IMR-90 (cell line): Measurements from ENCODE around the gene SLIT3. TPM values are rescaled to one million over a fixed set of nuclear protein-coding genes. Genes with fewer than 3 reads are reported as not detected.

Experiments
- ATAC-seq: fragments of 200-7000 bp; cut with Tn5 transposase; 2 replicates; pipeline ENCODE4 v1.9.1; 2020; ENCODE audit warnings: low read depth, mild to moderate bottlenecking, moderate library complexity
- BruUV-seq: library from RNA; stranded (reverse); fragments of 400-500 nt; replicated peaks from 2 replicates; lab custom pipeline; 2021; lab: Mats Ljungman, UMichigan
- CTCF ChIA-PET: fragments of 300-600 bp; formaldehyde crosslinking; extraction: SDS; loops from one replicate; lab custom pipeline; 2021; ENCODE audit warnings: antibody characterized with exemption; lab: Yijun Ruan, JAX
- POLR2A ChIA-PET: fragments of 300-600 bp; sonication (Branson Sonifier 250); formaldehyde crosslinking; loops from one replicate; lab custom pipeline; 2022; ENCODE audit warnings: antibody characterized with exemption; ENCODE audit not compliant: unreplicated experiment; lab: Charles Lee
- DNase-seq: peaks from one replicate; pipeline ENCODE4 v3.0.0; 2013
- H2AFZ ChIP-seq: replicated peaks from 2 replicates; pipeline ENCODE3; 2013; ENCODE audit warnings: low read length, mild to moderate bottlenecking; ENCODE audit not compliant: poor library complexity
- H2AK5ac ChIP-seq: 2 replicates; pipeline ENCODE4 v1.6.1; 2013; ENCODE audit warnings: low read depth, low read length, inconsistent platforms
- H2AK9ac ChIP-seq: replicated peaks from 2 replicates; pipeline ENCODE3; 2013; ENCODE audit warnings: mild to moderate bottlenecking, low read depth, low read length, moderate library complexity; ENCODE audit not compliant: poor library complexity
- H2BK120ac ChIP-seq: 2 replicates; pipeline ENCODE4 v1.6.1; 2013; ENCODE audit warnings: low read depth, low read length, inconsistent platforms
- H2BK15ac ChIP-seq: 3 replicates; pipeline ENCODE4 v1.6.1; 2013; ENCODE audit warnings: low read depth, low read length, inconsistent platforms
- H2BK20ac ChIP-seq: 2 replicates; pipeline ENCODE4 v1.6.1; 2013; ENCODE audit warnings: low read depth, mild to moderate bottlenecking, inconsistent platforms, low read length, moderate library complexity
- H2BK5ac ChIP-seq: 2 replicates; pipeline ENCODE4 v1.6.1; 2013; ENCODE audit warnings: mild to moderate bottlenecking, low read depth, low read length, inconsistent platforms; ENCODE audit not compliant: poor library complexity, severe bottlenecking
- H3K14ac ChIP-seq: replicated peaks from 2 replicates; pipeline ENCODE4 v1.6.1; 2013; ENCODE audit warnings: low read depth, low read length, inconsistent platforms
- H3K18ac ChIP-seq: 2 replicates; pipeline ENCODE4 v1.6.1; 2013; ENCODE audit warnings: low read depth, low read length, control low read depth
- H3K23ac ChIP-seq: 2 replicates; pipeline ENCODE4 v1.6.1; 2013; ENCODE audit warnings: low read depth, low read length, inconsistent platforms
- H3K27ac ChIP-seq: 2 replicates; pipeline ENCODE4 v1.5.1; 2013; ENCODE audit warnings: mild to moderate bottlenecking, control low read depth, low read length; ENCODE audit not compliant: insufficient read depth
- H3K27me3 ChIP-seq: 2 replicates; pipeline ENCODE4 v1.6.1; 2013; ENCODE audit warnings: low read length; ENCODE audit not compliant: control insufficient read depth, insufficient read depth
- H3K36me3 ChIP-seq: 2 replicates; pipeline ENCODE4 v1.6.1; 2013; ENCODE audit warnings: low read length, mixed read lengths; ENCODE audit not compliant: control insufficient read depth, insufficient read depth
- H3K4ac ChIP-seq: 2 replicates; pipeline ENCODE4 v1.6.1; 2013; ENCODE audit warnings: low read depth, low read length, inconsistent platforms
- H3K4me1 ChIP-seq: 2 replicates; pipeline ENCODE4 v1.6.1; 2013; ENCODE audit warnings: low read length, mixed read lengths; ENCODE audit not compliant: control insufficient read depth, insufficient read depth
- H3K4me2 ChIP-seq: 2 replicates; pipeline ENCODE4 v1.6.1; 2013; ENCODE audit warnings: low read depth, mild to moderate bottlenecking, control low read depth, low read length, moderate library complexity
- H3K4me3 ChIP-seq: 2 replicates; pipeline ENCODE4 v1.5.1; 2013; ENCODE audit warnings: low read depth, mild to moderate bottlenecking, control low read depth, low read length, moderate library complexity; ENCODE audit not compliant: insufficient read depth
- H3K56ac ChIP-seq: 2 replicates; pipeline ENCODE4 v1.6.1; 2013; ENCODE audit warnings: low read length, inconsistent platforms; ENCODE audit not compliant: insufficient read depth; ENCODE audit errors: extremely low read depth
- H3K79me1 ChIP-seq, 2 experiments: 2 replicates each; pipeline ENCODE4 v1.6.1; 2013; ENCODE audit warnings: low read length in 2 of 2, inconsistent platforms in 1 of 2, low read depth in 1 of 2
- H3K9ac ChIP-seq: 2 replicates; pipeline ENCODE4 v1.6.1; 2013; ENCODE audit warnings: low read depth, low read length, control low read depth
- H3K9me1 ChIP-seq: 2 replicates; pipeline ENCODE4 v1.6.1; 2013; ENCODE audit warnings: low read length, inconsistent platforms; ENCODE audit not compliant: insufficient read depth
- H3K9me3 ChIP-seq: 2 replicates; pipeline ENCODE4 v1.6.1; 2013; ENCODE audit warnings: low read length; ENCODE audit not compliant: control insufficient read depth, insufficient read depth
- H4K20me1 ChIP-seq: 2 replicates; pipeline ENCODE4 v1.6.1; 2013; ENCODE audit warnings: low read length, inconsistent platforms; ENCODE audit not compliant: insufficient read depth
- H4K5ac ChIP-seq: 2 replicates; pipeline ENCODE4 v1.6.1; 2013; ENCODE audit warnings: mild to moderate bottlenecking, low read depth, low read length, control low read depth
- H4K8ac ChIP-seq, 2 experiments: 2 replicates each; pipeline ENCODE4 v1.6.1; 2013; ENCODE audit warnings: low read depth in 2 of 2, low read length in 2 of 2, control low read depth in 1 of 2, inconsistent platforms in 1 of 2
- H4K91ac ChIP-seq: 2 replicates; pipeline ENCODE4 v1.6.1; 2013; ENCODE audit warnings: low read depth, low read length, inconsistent platforms; ENCODE audit not compliant: insufficient read depth
- CEBPB ChIP-seq: IDR thresholded peaks from 2 replicates; pipeline ENCODE4 v1.6.1; 2012; ENCODE audit warnings: low read depth, low read length, improper control_type of control experiment
- CHD1 ChIP-seq: IDR thresholded peaks from 2 replicates; pipeline ENCODE4 v1.6.1; 2012; ENCODE audit warnings: low read depth, low read length, improper control_type of control experiment
- FOS ChIP-seq: fragments of 150-350 bp; IDR thresholded peaks from 2 replicates; pipeline ENCODE4 v1.6.1; 2016; ENCODE audit warnings: low read depth, low read length
- MAFK ChIP-seq: IDR thresholded peaks from 2 replicates; pipeline ENCODE4 v1.6.1; 2012; ENCODE audit warnings: low read depth, low read length, improper control_type of control experiment
- MAZ ChIP-seq: IDR thresholded peaks from 2 replicates; pipeline ENCODE4 v1.6.1; 2012; ENCODE audit warnings: low read depth, mild to moderate bottlenecking, low read length, improper control_type of control experiment, moderate library complexity, borderline replicate concordance
- MXI1 ChIP-seq: IDR thresholded peaks from 2 replicates; pipeline ENCODE4 v1.6.1; 2012; ENCODE audit warnings: low read depth, mild to moderate bottlenecking, low read length, moderate library complexity, borderline replicate concordance
- NFE2L2 ChIP-seq: fragments of 150-350 bp; IDR thresholded peaks from 2 replicates; pipeline ENCODE4 v1.6.1; 2016; ENCODE audit warnings: low read depth, mild to moderate bottlenecking, low read length
- WGBS, 2 experiments: methylation state at CpG; one replicate each; pipeline versions ENCODE4 v1.1.5 to v1.1.7; 2013; ENCODE audit warnings: missing lambda C conversion rate in 2 of 2; ENCODE audit not compliant: insufficient read length in 1 of 2; ENCODE audit errors: extremely low coverage in 2 of 2; 5-methylcytosine and 5-hydroxymethylcytosine counted together
- dilution Hi-C: fragments of 300-500 bp; cut with HindIII; formaldehyde crosslinking; loops from one replicate; pipeline ENCODE4 v1.14.3; 2018; ENCODE audit warnings: low sequenced_read_pairs; ENCODE audit not compliant: unreplicated experiment
- in situ Hi-C: fragments of 300-500 bp; cut with MboI; formaldehyde crosslinking; loops from 3 replicates; pipeline ENCODE4 v1.14.3; 2019; ENCODE audit warnings: low sequenced_read_pairs, inconsistent platforms, mixed read lengths
- intact Hi-C: fragments of 100-400 bp; cut with micrococcal nuclease; formaldehyde crosslinking; loops from 2 replicates; pipeline ENCODE4 v1.10.0; 2022
- polyA plus RNA-seq, 3 experiments: library from polyadenylated mRNA; depleted of rRNA; stranded (reverse); fragments of >200 nt; gene quantifications; 2 replicates each; pipeline ENCODE4 v1.2.3, GENCODE V29; 2012; ENCODE audit warnings: low replicate concordance in 1 of 3
- total RNA-seq: library from RNA; depleted of rRNA; stranded (reverse); fragments of >200 nt; gene quantifications from 2 replicates; pipeline ENCODE4 v1.2.3, GENCODE V29; 2012
- TF ChIP-seq, protein P1 (sequence below): fragments of 150-350 bp; IDR thresholded peaks from 2 replicates; pipeline ENCODE4 v1.6.1; 2017; ENCODE audit warnings: mild to moderate bottlenecking, antibody characterized with exemption, low read length, low read depth
- TF ChIP-seq, protein P2 (sequence below): conservative IDR thresholded peaks from 2 replicates; pipeline ENCODE4 v1.5.1; 2012; ENCODE audit warnings: mild to moderate bottlenecking, low read depth, low read length, improper control_type of control experiment

SLIT3 gene
- total and polyA plus RNA-seq, 2 of the 4 experiments (the other 2 are of a cell fraction), result 0.18 to 0.50 TPM

DNA sequence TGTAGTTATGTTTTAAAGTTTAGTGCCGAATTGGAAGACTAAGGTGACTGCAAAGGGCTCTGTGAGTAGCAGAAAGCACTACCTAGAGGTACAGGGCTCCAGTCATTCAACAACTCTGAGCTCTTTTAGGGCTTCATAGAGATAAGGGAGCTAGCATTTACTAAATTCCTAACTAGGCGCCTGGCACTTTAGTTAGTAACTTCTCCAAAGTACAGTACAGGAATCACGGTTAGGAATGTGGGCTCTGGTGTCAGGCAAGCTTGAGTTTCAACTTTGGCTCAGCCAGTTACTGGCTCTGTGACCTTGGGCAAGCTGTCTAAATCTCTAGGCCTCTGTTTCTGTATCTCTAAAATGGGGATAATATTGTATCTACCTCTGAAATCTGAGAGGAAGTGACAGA is 115.3 kb downstream of the SLIT3 start:
- Histone ChIP-seq H3K4ac (no peak overlapping the region), H2BK120ac (no peak overlapping the region), H2BK20ac (no peak overlapping the region), H3K23ac (no peak overlapping the region), H2BK5ac (no peak overlapping the region), H3K36me3 (no peaks in the 10 kb centered on the region), H3K9me1 (no peaks in the 10 kb centered on the region), H4K8ac (no peak overlapping the region), H2AK5ac (no peak overlapping the region), H4K91ac (no peak overlapping the region), H3K9me3 (peaks cover 8% of the 10 kb centered on the region; the same call in 1 of the 2 replicates), H2BK15ac (no peak overlapping the region), H3K9ac (no peak overlapping the region), H3K4me3 (no peak overlapping the region), H3K79me1 (no peaks in the 10 kb centered on the region), H3K18ac (no peak overlapping the region), H2AFZ (no peak overlapping the region), H3K56ac (no peak overlapping the region), H3K4me2 (no peak overlapping the region), H4K20me1 (no peaks in the 10 kb centered on the region), H3K4me1 (no peaks in the 10 kb centered on the region), H4K5ac (no peak overlapping the region), H3K14ac (no peak overlapping the region), H3K27me3 (no peaks in the 10 kb centered on the region), H2AK9ac (no peak overlapping the region), H3K27ac (no peak overlapping the region)
- dilution Hi-C loops, result no loop called here
- no peak for ATAC-seq
- CTCF ChIA-PET, result no interaction called here
- no CpG with 5 or more reads among the region's 3 CpGs for WGBS, 2 experiments
- POLR2A ChIA-PET, result no interaction called here
- TF ChIP-seq CEBPB (no peak), MXI1 (no peak), MAFK (no peak), FOS (no peak), NFE2L2 (no peak), CHD1 (no peak), MAZ (no peak)
- TF ChIP-seq, protein P1, sequence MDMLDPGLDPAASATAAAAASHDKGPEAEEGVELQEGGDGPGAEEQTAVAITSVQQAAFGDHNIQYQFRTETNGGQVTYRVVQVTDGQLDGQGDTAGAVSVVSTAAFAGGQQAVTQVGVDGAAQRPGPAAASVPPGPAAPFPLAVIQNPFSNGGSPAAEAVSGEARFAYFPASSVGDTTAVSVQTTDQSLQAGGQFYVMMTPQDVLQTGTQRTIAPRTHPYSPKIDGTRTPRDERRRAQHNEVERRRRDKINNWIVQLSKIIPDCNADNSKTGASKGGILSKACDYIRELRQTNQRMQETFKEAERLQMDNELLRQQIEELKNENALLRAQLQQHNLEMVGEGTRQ, result no peak
- TF ChIP-seq, protein P2, sequence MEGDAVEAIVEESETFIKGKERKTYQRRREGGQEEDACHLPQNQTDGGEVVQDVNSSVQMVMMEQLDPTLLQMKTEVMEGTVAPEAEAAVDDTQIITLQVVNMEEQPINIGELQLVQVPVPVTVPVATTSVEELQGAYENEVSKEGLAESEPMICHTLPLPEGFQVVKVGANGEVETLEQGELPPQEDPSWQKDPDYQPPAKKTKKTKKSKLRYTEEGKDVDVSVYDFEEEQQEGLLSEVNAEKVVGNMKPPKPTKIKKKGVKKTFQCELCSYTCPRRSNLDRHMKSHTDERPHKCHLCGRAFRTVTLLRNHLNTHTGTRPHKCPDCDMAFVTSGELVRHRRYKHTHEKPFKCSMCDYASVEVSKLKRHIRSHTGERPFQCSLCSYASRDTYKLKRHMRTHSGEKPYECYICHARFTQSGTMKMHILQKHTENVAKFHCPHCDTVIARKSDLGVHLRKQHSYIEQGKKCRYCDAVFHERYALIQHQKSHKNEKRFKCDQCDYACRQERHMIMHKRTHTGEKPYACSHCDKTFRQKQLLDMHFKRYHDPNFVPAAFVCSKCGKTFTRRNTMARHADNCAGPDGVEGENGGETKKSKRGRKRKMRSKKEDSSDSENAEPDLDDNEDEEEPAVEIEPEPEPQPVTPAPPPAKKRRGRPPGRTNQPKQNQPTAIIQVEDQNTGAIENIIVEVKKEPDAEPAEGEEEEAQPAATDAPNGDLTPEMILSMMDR, result no peak
- in situ Hi-C loops, result no loop called here
- intact Hi-C loops, result no loop called here
- DNase-seq, result no peak
- BruUV-seq, result no TSS peak
